Activated naive CD4-positive, alpha-beta T cell treated with anti-CD3 and anti-CD28 coated beads, Interleukin-2, amount 50 U/mL, for 24 hours (primary cell): ENCODE results near the gene PRSS22.
A peak's percentile ranks its signal among the peaks of the same experiment; 100 is the strongest.

Experiments
- H3K27ac Mint-ChIP-seq: one replicate; pipeline ENCODE4 v1.8.0; 2021; ENCODE audit warnings: mild to moderate bottlenecking, mixed read lengths
- H3K27me3 Mint-ChIP-seq: one replicate; pipeline ENCODE4 v1.8.0; 2021; ENCODE audit warnings: mixed read lengths
- H3K36me3 Mint-ChIP-seq: one replicate; pipeline ENCODE4 v1.8.0; 2021; ENCODE audit warnings: mixed read lengths
- H3K4me1 Mint-ChIP-seq: one replicate; pipeline ENCODE4 v1.8.0; 2021; ENCODE audit warnings: mixed read lengths
- H3K4me3 Mint-ChIP-seq: one replicate; pipeline ENCODE4 v1.8.0; 2021; ENCODE audit warnings: mild to moderate bottlenecking, mixed read lengths
- H3K9me3 Mint-ChIP-seq: one replicate; pipeline ENCODE4 v1.8.0; 2021; ENCODE audit warnings: mixed read lengths

Gene PRSS22

DNA sequence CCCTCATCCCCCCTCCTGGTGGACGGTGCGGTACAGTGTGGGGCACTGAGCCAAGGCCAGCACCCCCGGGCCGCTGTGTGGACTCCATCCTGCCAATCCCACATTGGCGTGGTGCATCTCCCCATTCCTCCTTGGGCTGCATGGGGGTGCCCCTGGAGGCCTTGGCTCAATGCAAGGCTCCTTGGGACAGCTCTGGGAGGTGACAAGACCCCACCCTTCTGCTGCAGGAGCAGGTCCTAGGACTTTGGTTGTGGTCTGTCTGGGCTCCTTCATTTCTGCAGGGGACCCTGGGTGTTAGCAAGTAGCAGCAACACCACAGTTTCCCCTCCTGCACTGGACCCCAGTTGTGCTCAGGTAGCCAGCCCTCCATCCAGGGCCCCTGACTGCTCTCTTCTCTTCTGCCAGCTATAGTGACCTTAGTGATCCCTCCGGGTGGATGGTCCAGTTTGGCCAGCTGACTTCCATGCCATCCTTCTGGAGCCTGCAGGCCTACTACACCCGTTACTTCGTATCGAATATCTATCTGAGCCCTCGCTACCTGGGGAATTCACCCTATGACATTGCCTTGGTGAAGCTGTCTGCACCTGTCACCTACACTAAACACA, 39.6 kb downstream of the PRSS22 start:
- Mint-ChIP-seq H3K36me3 (no peaks in the 10 kb centered on the region), H3K27ac (no peak overlapping the region), H3K4me3 (no peak overlapping the region), H3K4me1 (no peaks in the 10 kb centered on the region), H3K27me3 (no peaks in the 10 kb centered on the region), H3K9me3 (no peaks in the 10 kb centered on the region)

DNA sequence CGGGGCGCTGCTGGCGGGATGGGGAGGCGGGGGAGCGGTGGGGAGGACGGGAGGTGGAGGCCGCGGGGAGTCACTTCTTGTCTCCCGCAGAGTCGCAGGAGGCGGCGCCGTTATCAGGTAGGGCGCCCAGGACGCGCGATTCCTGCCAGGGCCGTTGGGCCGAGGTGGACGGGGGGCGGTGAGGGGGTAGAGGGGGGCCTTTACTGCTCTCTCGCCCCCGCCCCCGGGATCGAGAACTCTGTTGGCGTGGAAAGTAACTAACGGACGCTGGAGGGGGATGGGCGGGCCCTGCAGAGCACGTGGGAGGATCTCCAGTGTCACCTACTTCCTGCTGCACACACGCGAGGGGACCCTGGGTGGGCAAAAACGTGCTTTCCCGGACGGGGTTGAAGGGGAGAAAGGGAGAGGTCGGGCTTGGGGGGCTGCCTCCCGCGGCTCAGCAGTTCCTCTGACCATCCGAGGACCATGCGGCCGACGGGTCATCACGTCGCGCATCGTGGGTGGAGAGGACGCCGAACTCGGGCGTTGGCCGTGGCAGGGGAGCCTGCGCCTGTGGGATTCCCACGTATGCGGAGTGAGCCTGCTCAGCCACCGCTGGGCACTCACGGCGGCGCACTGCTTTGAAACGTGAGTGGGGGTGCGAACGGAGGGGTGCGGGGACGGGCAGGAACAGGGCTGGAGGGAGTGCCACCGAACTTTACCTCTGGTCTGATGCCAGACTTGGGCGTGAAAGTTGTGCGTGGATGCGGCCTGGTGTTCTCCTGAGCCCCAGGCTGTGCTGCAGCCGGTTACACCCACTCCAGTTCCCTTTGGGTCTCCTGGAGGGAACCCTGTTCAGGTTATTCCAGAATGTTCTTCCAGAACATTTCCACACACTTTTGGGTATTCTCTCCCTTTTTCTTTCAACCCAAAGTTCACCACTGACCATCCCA, 40.4 kb downstream of the PRSS22 start:
- H3K27me3 Mint-ChIP-seq = no peaks in the 10 kb centered on the region
- H3K36me3 Mint-ChIP-seq = no peaks in the 10 kb centered on the region
- no peaks in the 10 kb centered on the region for H3K4me1 Mint-ChIP-seq
- H3K4me3 Mint-ChIP-seq = peak overlapping the region; percentile 30
- H3K9me3 Mint-ChIP-seq = no peaks in the 10 kb centered on the region
- H3K27ac Mint-ChIP-seq = no peak overlapping the region

DNA sequence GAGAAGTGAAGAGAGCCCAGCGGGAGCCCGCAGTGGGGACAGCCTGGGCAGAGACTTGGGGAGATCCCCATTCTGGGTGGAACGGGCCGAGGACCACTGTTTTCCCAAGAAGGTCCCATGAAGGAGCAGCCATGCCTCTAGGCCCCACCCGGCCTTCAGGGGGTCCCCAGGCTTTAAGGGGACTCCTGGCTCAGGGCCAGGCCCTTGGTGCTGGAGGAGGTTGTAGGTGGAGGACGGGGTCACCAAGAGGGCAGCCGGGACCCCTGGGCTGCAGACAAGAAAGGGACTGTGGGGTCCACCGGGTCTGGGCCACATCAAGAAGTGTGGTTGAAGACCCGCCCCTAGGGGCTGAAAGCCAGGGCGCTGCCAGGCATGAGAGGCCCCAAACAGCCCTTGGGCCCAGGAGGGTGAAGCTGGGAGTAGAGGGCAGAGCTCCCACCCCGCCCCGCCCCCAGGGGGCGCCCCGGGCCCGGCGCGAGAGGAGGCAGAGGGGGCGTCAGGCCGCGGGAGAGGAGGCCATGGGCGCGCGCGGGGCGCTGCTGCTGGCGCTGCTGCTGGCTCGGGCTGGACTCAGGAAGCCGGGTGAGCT, 41.1 kb downstream of the PRSS22 start, which contains the start of gene PRSS21:
TSS of gene PRSS21 (plus strand) at position 487 of the 589 bp plus-strand sequence. CDS start at position 519, 32 bp downstream.
- Mint-ChIP-seq H3K4me1 (no peaks in the 10 kb centered on the region), H3K4me3 (peak within 1 kb of the TSS; percentile 30), H3K9me3 (no peaks in the 10 kb centered on the region), H3K27me3 (no peaks in the 10 kb centered on the region), H3K27ac (no peak within 1 kb of the TSS), H3K36me3 (no peaks in the 10 kb centered on the region)

DNA sequence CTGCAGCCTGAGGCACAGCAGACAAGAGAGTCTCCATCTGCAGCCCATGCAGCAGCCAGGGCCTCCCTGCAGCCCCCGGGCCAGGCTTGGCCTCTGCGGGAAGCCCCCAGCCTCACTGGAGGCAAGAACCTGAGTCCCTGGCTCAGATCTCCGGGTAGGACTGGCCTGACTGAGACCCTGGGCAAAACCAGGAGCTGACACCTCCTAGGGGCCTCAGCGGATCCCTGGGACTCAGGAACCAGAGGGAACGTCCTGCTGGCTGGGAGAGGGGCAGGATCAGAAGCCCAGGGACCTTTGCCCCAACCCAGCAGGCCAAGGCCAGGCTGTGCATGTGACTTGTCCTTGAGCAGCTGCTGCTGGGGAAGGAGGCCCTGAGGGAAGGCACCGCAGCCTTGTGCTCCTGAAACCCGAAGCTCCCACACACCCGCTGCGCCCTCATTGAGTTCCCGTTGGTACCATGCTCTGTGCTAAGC, 42.6 kb downstream of the PRSS22 start:
- Mint-ChIP-seq H3K36me3 (no peaks in the 10 kb centered on the region), H3K4me1 (no peaks in the 10 kb centered on the region), H3K27ac (no peak overlapping the region), H3K27me3 (no peaks in the 10 kb centered on the region), H3K4me3 (no peak overlapping the region), H3K9me3 (no peaks in the 10 kb centered on the region)

DNA sequence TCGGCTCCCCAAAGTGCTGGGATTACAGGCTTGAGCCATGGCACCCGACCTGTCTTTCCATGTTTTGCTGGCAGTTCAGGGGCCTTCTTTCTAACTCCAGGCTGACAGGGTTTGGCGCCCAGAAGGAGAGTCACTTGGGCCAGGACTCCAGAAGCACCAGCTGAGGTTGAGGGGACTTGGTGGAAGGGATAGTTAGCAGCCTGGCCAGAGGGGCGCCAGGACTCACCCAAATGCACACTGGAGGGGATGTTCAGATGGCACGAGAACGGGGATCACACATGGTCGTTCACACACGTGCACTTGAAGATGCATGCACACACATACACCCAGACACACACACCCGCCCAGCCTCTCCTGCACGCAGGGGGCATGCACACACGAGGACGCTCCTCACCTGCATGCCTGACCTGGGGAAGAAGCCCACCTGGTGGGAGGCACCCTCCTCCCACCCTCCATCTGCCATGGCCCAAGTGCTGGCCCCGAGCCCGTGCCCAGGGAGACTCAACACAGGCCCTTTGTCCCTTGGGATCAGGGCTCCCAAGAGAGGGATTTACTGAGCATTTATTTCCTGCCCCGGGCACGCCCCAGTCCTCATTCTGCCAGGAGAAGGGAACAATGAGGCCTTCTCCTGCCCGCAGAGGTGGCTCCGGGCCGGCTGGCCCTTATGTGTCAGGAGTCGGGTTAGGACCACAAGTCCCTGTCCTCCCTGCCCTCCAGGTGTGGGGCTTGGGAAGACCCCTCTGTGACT, 43.2 kb downstream of the PRSS22 start:
- H3K4me1 Mint-ChIP-seq = no peaks in the 10 kb centered on the region
- no peaks in the 10 kb centered on the region for H3K9me3 Mint-ChIP-seq
- H3K4me3 Mint-ChIP-seq = no peak overlapping the region

DNA sequence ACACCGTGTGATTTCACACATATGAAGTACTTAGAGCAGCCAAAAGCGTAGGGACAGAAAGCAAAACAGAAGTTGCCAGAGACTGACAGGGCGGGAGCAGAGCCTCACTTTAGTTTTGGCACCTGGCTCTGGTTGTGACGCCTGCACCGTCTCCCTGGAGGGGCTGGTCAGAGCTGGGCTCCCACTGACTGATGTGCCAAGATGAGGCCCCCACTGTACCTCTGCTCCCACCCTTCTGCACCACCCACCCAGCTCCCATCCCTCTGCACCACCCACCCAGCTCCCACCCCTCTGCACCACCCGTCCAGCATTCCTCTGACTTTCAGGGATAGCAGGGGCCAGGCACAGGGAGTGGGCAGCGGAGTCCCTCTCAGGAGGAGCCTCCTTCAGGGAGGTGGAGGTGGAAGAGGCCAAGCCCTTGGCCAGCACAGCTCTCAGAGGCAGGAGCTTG, 44.2 kb downstream of the PRSS22 start:
- Mint-ChIP-seq H3K27me3 (peaks cover 5% of the 10 kb centered on the region), H3K4me3 (no peak overlapping the region), H3K9me3 (no peaks in the 10 kb centered on the region)

More for the DNA sequence above, 43.2 kb downstream of the PRSS22 start:
- Mint-ChIP-seq H3K36me3 (no peaks in the 10 kb centered on the region), H3K27me3 (peaks cover under 1% of the 10 kb centered on the region), H3K27ac (no peak overlapping the region)

DNA sequence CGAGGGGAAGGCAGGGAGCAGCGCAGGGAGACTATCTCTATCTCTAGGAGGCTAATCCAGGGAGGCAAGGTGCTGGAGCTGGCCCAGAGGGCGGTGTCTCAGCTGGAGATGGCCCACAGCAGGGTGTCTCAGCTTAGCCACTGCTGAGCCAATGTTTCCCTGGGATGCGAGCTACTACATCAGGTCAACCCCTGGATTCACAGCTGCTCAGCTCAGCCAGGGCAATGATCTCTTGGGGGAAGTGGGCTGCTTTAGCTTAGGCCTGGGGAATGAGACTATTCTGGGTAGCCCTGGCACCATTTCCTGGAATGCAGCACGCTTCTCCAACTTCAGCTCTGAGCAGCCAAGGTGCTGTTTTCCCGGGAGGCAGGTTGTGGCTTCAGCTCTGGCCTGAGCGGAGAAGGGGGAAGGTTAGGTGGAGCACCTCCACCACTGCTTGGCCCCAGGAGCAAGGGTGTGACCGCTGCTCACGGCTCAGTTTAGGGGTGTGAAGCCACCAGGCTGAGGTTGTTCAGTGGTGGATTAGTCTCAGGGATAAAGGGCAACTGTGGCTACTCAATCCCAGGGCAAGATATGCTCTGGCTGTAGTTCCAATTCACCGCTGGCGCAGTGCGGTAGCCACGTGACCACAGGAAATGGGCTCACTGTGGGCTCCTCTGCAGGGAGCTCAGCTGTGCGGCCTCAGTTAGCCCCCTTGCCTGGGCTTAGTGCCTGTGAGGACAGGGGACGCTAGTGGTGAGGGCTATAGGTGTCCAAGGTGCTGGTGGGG, 46.1 kb downstream of the PRSS22 start:
- no peaks in the 10 kb centered on the region for H3K9me3 Mint-ChIP-seq
- H3K4me1 Mint-ChIP-seq = no peaks in the 10 kb centered on the region
- H3K27me3 Mint-ChIP-seq = peaks cover 8% of the 10 kb centered on the region
- H3K27ac Mint-ChIP-seq = no peak overlapping the region
- H3K4me3 Mint-ChIP-seq = no peak overlapping the region
- no peaks in the 10 kb centered on the region for H3K36me3 Mint-ChIP-seq

More for the DNA sequence above, 44.2 kb downstream of the PRSS22 start:
- Mint-ChIP-seq H3K36me3 (no peaks in the 10 kb centered on the region), H3K4me1 (no peaks in the 10 kb centered on the region), H3K27ac (no peak overlapping the region)

DNA sequence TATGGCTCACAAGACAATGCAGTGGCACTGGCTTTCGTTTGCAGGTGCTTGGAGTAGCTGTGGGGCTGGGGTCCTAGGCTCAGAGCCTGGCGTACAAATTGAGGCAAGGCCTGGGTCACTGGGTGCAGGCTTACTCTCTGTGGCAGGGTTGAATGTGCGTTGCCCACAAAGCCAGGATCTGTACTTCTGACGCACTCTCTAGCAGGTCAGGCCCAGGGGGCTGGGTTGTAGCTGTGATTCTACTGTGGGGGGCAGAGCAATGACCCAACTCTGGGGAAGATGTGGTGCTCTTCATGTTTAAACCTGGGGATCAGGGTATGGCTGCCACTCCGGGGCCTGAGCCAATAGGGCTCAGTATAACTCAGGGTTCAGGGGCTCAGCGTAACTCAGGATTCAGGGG, 47.3 kb downstream of the PRSS22 start:
- H3K4me1 Mint-ChIP-seq = no peaks in the 10 kb centered on the region
- no peak overlapping the region for H3K4me3 Mint-ChIP-seq
- H3K36me3 Mint-ChIP-seq = no peaks in the 10 kb centered on the region
- peaks cover 8% of the 10 kb centered on the region for H3K27me3 Mint-ChIP-seq
- no peak overlapping the region for H3K27ac Mint-ChIP-seq
- no peaks in the 10 kb centered on the region for H3K9me3 Mint-ChIP-seq

DNA sequence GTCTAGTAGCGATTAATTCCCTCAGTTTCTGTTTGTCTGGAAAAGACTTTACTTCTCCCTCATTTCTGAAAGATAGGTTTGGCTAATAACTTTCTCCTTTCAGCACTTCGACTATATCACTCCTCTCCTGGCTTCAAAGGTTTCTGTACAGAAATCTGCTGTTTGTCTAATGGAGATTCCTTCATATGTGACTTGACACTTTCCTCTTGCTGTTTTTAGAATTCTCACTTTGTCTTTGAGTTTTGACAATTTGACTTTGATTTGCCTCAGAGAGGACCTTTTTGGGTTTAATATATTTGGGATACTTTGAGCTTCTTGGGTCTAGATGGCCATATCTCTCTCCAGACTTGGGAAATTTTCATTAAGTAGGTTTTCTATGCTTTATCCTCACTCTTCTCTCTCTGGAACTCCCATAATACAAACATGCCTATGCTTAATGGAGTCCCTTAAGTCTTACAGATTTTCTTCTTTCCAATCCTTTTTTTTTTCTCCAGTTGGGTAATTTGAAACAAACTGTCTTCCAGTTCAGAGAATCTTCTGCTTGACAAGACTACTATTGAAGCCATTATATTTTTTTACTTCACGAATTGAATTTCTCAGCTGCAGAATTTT, 48.7 kb downstream of the PRSS22 start:
- Mint-ChIP-seq H3K9me3 (no peaks in the 10 kb centered on the region), H3K4me1 (no peaks in the 10 kb centered on the region), H3K4me3 (no peak overlapping the region), H3K27me3 (peaks cover 9% of the 10 kb centered on the region), H3K27ac (no peak overlapping the region), H3K36me3 (no peaks in the 10 kb centered on the region)

DNA sequence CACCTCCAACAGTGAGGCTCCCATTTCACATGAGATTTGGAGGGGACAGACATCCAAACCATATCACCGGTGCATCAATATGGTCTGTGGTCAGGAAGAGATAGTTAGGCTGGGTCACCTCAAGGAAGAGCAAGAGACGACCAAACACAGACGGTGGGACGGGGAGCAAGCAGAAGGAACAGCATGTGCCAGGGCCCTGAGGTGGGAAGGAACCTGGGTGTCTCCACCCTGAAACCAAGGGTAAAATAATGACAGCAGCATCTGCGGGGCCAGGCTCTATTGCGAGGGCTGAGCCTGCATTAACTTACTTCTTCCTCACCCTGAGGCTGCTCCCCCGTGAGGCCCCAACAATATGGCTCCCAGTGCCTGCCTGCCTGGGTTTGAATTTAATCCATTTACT, 49.8 kb downstream of the PRSS22 start:
- peaks cover 9% of the 10 kb centered on the region for H3K27me3 Mint-ChIP-seq

DNA sequence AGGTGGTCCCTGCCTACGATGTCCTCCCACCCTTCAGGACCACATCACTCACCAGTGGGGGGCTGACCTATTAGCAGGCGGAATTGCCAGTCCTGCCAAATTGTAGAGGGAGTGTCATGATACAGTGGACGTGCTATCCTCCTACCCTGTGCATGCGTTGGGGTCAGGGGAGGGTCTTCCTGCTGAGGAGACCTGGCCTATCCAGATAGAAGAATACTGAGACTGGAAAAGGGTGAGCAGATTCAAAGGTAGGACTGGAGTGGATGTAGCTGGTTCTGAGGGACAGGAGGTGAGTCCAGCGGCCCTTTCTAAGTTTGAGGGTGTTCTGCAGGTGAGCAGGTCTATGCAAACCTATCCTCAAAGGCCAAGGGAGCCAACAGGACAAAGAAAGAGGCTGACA, 51.7 kb downstream of the PRSS22 start:
- Mint-ChIP-seq H3K27ac (no peak overlapping the region), H3K4me1 (no peaks in the 10 kb centered on the region), H3K9me3 (peaks cover 6% of the 10 kb centered on the region), H3K4me3 (no peak overlapping the region), H3K36me3 (peaks cover 2% of the 10 kb centered on the region), H3K27me3 (peaks cover 9% of the 10 kb centered on the region)

More for the DNA sequence above, 49.8 kb downstream of the PRSS22 start:
- no peaks in the 10 kb centered on the region for H3K4me1 Mint-ChIP-seq
- H3K4me3 Mint-ChIP-seq = no peak overlapping the region
- H3K9me3 Mint-ChIP-seq = peaks cover 6% of the 10 kb centered on the region
- no peak overlapping the region for H3K27ac Mint-ChIP-seq
- peaks cover 2% of the 10 kb centered on the region for H3K36me3 Mint-ChIP-seq

DNA sequence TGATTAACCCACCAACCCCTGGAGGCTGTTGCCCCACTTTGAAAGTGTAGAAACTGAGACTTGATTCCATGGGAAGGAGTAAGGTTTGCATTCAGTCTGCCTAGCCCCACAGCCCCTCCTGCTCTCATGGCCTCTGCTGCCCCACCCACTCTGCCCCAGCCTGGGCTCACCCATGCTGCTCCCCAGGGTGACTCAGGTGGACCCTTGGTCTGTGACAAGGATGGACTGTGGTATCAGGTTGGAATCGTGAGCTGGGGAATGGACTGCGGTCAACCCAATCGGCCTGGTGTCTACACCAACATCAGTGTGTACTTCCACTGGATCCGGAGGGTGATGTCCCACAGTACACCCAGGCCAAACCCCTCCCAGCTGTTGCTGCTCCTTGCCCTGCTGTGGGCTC, 53.2 kb downstream of the PRSS22 start:
- Mint-ChIP-seq H3K4me1 (no peaks in the 10 kb centered on the region), H3K27me3 (peaks cover 9% of the 10 kb centered on the region), H3K4me3 (no peak overlapping the region)

DNA sequence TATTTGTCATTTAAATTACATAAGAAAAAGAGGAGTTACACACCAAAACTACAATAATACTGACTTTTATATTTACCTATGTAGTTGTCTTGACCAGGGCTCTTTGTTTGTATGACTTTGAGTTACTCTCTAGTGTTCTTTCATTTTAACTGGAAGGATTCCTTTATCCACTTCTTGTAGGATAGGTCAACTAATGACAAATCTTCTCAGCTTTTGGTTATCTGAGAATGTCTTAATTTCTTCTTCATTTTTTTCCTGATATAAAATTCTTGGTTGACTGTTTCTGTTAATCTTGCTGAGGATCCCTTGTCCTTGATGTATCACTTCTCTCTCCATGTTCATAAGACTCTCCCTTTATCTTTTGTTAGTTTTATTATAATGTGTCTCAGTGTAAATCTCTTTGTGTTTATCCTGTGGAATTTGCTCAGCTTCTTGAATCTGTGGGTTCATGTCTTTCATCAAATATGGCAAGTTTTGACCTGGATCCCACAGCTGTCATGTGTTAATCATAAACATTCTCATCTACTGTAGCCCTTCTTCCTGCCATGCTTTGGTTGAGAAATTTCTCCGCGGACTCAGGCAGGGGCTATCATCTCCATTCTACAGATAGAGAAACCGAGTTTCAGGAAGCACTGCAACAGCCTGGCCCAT, 54.3 kb downstream of the PRSS22 start:
- Mint-ChIP-seq H3K4me3 (no peak overlapping the region), H3K36me3 (peaks cover 2% of the 10 kb centered on the region), H3K27me3 (peaks cover 4% of the 10 kb centered on the region), H3K9me3 (peaks cover 6% of the 10 kb centered on the region), H3K27ac (no peak overlapping the region), H3K4me1 (no peaks in the 10 kb centered on the region)

More for the DNA sequence above, 53.2 kb downstream of the PRSS22 start:
- Mint-ChIP-seq H3K27ac (no peak overlapping the region), H3K36me3 (peaks cover 2% of the 10 kb centered on the region), H3K9me3 (peaks cover 6% of the 10 kb centered on the region)
